ENCODE measurements around the gene MAPK8IP1.

GRCh38 chr11:45924036-45924915 lies 38.8 kb downstream of the MAPK8IP1 start:
- TF ChIP-seq POLR2A (IDR thresholded peaks at IDR 0.05; ENCODE audit: low read length) (no peak), GATA1 (IDR thresholded peaks at IDR 0.05; ENCODE audit: low read depth, low read length) (no peak)

Measured in erythroblast (primary cell).